Measurements from ENCODE around the gene CIZ1. TPM values are rescaled to one million over a fixed set of nuclear protein-coding genes. Genes with fewer than 3 reads are reported as not detected.
A peak's percentile ranks its signal among the peaks of the same experiment; 100 is the strongest.
"Not testable (repeated sequence)": the region's sequence is repeated elsewhere in the genome, so short reads cannot be mapped to it uniquely, and the experiment has no call there.

CIZ1 gene
- total and polyA plus RNA-seq, 2 donors from 2014 or later, result 48.1 to 89.9 TPM

DNA sequence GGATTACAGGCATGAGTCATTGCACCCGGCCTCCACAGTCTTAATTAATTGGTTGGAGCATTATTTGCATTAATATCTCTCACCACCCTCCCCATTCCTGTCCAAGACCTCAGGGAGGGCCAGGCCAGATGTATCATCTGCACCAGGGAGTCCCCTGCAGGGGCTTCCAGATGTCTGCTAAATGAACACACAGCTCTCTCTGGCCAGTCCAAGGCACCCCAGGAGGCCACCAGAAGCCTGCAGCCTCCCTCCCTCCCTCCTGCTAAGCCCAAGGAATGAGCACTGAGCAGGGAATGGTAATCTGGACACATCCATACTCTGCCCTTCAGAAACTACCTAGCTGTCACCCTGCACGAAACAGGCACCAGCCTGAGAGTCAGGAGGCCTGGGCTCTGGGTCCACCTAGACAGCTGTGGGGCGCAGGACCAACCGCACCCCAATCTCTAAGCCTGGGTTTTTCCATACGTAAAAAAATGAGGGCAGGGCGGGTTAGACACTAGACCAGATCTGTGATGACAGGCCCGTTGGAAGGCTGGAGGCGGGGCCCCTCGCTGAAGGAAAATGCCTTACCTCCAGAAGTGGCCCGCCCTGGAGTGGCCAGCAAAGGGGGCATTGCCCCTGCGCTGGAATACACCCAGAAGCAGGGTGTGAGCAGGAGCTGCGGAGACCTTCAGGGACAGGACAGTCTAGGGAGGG lies 8.3 kb downstream of the CIZ1 start:
- Histone ChIP-seq H3K27me3 (ENCODE audit: control insufficient read depth, insufficient read depth, low read length) (no peaks in the 10 kb centered on the region), H3K9ac (ENCODE audit: low read length in 3 of 3) (no peak overlapping the region), H3K4me3 (ENCODE audit: low read length in 3 of 3) (no peak overlapping the region), H3K27ac (ENCODE audit: low read depth in 2 of 2, low read length in 2 of 2) (no peak overlapping the region), H3K36me3 (ENCODE audit: control insufficient read depth in 2 of 3, insufficient read depth in 3 of 3, low read length in 3 of 3) (peaks cover 9 to 40% (median 26%) of the 10 kb centered on the region in 3 donors), H3K4me1 (ENCODE audit: control insufficient read depth in 2 of 3, insufficient read depth in 2 of 3, low read depth in 1 of 3, low read length in 3 of 3) (no peaks in the 10 kb centered on the region), H3K9me3 (ENCODE audit: control insufficient read depth in 2 of 3, insufficient read depth in 1 of 3, low read length in 3 of 3) (no peaks in the 10 kb centered on the region)
- DNase-seq, result no peak
- FAIRE-seq, result no peak
- TF ChIP-seq, protein P1, sequence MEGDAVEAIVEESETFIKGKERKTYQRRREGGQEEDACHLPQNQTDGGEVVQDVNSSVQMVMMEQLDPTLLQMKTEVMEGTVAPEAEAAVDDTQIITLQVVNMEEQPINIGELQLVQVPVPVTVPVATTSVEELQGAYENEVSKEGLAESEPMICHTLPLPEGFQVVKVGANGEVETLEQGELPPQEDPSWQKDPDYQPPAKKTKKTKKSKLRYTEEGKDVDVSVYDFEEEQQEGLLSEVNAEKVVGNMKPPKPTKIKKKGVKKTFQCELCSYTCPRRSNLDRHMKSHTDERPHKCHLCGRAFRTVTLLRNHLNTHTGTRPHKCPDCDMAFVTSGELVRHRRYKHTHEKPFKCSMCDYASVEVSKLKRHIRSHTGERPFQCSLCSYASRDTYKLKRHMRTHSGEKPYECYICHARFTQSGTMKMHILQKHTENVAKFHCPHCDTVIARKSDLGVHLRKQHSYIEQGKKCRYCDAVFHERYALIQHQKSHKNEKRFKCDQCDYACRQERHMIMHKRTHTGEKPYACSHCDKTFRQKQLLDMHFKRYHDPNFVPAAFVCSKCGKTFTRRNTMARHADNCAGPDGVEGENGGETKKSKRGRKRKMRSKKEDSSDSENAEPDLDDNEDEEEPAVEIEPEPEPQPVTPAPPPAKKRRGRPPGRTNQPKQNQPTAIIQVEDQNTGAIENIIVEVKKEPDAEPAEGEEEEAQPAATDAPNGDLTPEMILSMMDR (IDR thresholded peaks at IDR 0.05; ENCODE audit: borderline replicate concordance, extremely low read depth, insufficient read depth), result no peak
- intact Hi-C loops (cut with DNase I), result no loop called here

DNA sequence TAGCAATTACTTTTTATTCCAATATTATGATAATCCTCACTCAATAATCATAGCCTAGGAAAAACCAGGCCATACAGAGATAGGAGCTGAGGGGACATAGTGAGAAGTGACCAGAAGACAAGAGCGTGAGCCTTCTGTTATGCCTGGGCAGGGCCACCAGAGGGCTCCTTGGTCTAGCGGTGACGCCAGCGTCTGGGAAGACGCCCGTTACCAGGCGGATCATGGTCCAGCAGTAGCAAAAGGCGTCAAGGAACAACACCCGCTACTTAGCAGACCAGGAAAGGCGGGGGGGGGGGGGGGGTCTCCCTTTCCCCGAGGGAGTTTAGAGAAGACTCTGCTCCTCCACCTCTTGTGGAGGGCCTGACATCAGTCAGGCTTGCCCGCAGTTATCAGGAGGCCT lies 9.9 kb downstream of the CIZ1 start:
- peak; percentile 22 to 68 (median 43) for DNase-seq
- H3K27me3 ChIP-seq (ENCODE audit: control insufficient read depth, insufficient read depth, low read length); FAIRE-seq; H3K4me3 ChIP-seq (ENCODE audit: low read length in 3 of 3); H3K9ac ChIP-seq (ENCODE audit: low read length in 3 of 3); H3K27ac ChIP-seq (ENCODE audit: low read depth in 2 of 2, low read length in 2 of 2); H3K4me1 ChIP-seq (ENCODE audit: control insufficient read depth in 2 of 3, insufficient read depth in 2 of 3, low read depth in 1 of 3, low read length in 3 of 3); H3K9me3 ChIP-seq (ENCODE audit: control insufficient read depth in 2 of 3, insufficient read depth in 1 of 3, low read length in 3 of 3); intact Hi-C loops (cut with DNase I): not testable (repeated sequence)
- TF ChIP-seq, protein P1 (IDR thresholded peaks at IDR 0.05; ENCODE audit: borderline replicate concordance, extremely low read depth, insufficient read depth), result peak; percentile 49
- H3K36me3 ChIP-seq (ENCODE audit: control insufficient read depth in 2 of 3, insufficient read depth in 3 of 3, low read length in 3 of 3), result peaks cover 9 to 40% (median 27%) of the 10 kb centered on the region in 3 donors

DNA sequence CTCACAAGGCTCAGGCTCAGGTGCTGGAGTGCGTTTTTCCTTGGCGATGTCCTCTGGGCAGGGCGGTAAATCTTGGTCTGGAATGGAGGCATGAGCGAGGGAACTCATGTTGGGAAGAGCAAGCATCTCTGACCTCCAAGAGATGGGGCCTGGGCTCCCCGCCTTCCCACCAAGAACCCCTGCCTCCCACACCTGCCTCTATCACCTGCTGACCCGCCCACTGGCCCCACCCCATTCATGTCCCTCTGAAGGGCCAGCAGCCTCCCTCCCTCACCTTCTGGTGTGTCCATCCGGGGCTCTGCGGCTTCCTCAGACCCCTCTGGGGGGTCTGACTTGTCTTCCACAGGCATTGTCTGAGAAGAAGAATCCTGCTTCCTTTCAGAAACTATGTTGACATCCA lies 10.9 kb downstream of the CIZ1 start:
- no peak overlapping the region for H3K27ac ChIP-seq (ENCODE audit: low read depth in 2 of 2, low read length in 2 of 2)
- intact Hi-C loops (cut with DNase I), result no loop called here
- H3K9me3 ChIP-seq (ENCODE audit: control insufficient read depth in 2 of 3, insufficient read depth in 1 of 3, low read length in 3 of 3), result no peaks in the 10 kb centered on the region
- TF ChIP-seq, protein P1 (IDR thresholded peaks at IDR 0.05; ENCODE audit: borderline replicate concordance, extremely low read depth, insufficient read depth), result no peak
- H3K4me1 ChIP-seq (ENCODE audit: control insufficient read depth in 2 of 3, insufficient read depth in 2 of 3, low read depth in 1 of 3, low read length in 3 of 3), result peaks cover 0 to 3% (median 0%) of the 10 kb centered on the region in 3 donors
- no peak for FAIRE-seq
- no peak overlapping the region for H3K4me3 ChIP-seq (ENCODE audit: low read length in 3 of 3)
- no peak overlapping the region for H3K9ac ChIP-seq (ENCODE audit: low read length in 3 of 3)
- H3K27me3 ChIP-seq (ENCODE audit: control insufficient read depth, insufficient read depth, low read length), result no peaks in the 10 kb centered on the region
- peak in 1 of 5 donors; percentile 57 for DNase-seq
- H3K36me3 ChIP-seq (ENCODE audit: control insufficient read depth in 2 of 3, insufficient read depth in 3 of 3, low read length in 3 of 3), result peaks cover 9 to 42% (median 24%) of the 10 kb centered on the region in 3 donors

Data from kidney (tissue), 14 donors.